DMS153 treated with DMSO at 0.1 percent for 48 hours (cell line): ENCODE results near the gene PACS2.

Experiments used
- DNase-seq: peaks from one replicate; lab custom pipeline; 2025; ENCODE audit not compliant: unreplicated experiment; lab: John Stamatoyannopoulos, UW

PACS2 gene

DNA sequence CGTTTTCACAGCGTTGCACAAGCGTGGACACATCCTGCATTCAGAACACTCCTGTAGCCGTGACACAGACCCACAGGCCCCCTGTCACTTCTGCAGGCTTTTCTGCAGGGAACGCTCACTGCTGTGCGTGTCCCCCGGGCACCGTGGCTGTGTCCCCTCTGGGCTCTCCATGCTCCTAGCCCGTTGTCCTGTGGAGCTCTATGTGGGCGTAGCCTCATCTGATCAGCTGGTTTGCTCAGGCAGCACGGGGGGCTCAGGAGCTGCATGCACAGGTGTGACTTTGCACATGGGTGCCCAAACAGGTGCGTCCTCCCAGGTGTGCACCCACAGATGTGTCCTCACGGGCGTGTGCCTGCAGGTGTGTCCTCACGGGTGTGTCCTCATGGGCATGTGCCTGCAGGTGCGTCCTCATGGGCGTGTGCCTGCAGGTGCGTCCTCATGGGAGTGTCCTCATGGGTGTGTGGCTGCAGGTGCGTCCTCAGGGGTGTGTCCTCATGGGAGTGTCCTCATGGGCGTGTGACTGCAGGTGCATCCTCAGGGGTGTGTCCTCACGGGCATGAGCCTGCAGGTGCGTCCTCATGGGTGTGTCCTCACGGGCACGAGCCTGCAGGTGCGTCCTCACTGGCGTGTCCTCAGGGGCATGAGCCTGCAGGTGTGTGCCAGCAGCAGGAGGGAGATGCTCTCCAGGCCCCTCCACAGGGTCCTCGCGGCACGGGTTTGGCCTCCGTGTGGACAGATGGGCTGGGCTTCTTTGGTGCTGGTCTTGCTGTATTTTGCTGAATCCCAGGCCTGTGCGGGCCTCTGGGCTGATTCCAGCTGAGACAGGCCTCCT, 122.6 kb downstream of the PACS2 start:
- no peak for DNase-seq

DNA sequence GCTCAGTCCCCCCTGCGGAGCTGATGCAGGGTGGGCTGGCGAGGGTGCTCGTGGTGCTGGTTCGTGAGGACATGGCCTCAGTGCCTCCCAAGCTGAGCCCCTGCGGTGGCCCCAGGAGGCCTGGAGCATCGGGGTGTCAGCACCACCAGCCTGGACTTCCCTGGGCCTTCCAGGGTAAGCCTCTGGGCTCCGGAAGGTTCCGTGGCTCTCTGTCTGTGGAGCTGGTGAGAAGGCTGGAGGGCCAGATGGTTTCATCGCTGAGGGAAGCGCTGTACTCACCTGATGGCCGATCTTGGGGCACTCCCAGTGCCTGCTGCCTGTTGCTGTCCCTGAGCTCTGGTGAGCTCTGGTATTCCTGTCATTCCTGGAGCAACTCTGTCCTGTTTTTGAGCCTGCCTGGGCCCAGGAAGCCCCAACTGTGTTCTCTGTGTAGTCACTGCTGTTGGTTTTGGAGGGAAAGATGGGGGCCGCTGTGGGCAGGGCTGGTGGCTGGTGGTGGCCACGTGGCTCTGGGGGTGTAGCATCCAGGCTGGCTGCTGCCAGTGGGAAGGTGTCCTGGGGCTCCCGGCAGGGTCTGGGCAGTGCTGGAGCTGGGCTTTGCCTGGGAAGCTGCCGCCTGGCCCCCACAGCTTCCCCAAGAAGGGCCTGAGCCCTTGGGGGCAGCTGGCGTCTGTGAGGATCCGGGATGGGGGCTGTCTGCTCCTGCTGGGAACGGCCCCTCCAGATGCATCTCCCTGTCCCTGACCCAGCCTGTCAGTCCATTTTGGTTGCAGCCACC, 123.4 kb downstream of the PACS2 start:
- no peak for DNase-seq

DNA sequence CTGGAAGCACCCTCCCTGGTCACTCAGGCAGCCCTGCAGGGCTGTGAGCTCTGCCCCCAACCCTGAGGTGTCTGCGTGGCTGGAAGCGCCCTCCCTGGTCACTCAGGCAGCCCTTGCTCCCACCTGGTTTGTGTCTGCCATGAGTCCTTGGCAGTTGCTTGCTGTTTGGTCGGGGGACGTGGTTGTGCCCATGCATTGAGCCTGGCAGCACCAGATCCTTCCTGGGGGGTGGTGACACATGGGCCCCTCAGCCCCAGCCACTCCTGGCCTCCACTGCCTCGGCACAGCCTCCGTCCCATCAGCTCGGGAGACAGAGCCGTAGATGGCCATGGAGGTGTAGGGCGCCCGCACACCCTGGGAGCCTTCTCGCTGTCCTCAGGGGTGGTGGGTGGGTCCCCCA, 124.6 kb downstream of the PACS2 start:
- no peak for DNase-seq

DNA sequence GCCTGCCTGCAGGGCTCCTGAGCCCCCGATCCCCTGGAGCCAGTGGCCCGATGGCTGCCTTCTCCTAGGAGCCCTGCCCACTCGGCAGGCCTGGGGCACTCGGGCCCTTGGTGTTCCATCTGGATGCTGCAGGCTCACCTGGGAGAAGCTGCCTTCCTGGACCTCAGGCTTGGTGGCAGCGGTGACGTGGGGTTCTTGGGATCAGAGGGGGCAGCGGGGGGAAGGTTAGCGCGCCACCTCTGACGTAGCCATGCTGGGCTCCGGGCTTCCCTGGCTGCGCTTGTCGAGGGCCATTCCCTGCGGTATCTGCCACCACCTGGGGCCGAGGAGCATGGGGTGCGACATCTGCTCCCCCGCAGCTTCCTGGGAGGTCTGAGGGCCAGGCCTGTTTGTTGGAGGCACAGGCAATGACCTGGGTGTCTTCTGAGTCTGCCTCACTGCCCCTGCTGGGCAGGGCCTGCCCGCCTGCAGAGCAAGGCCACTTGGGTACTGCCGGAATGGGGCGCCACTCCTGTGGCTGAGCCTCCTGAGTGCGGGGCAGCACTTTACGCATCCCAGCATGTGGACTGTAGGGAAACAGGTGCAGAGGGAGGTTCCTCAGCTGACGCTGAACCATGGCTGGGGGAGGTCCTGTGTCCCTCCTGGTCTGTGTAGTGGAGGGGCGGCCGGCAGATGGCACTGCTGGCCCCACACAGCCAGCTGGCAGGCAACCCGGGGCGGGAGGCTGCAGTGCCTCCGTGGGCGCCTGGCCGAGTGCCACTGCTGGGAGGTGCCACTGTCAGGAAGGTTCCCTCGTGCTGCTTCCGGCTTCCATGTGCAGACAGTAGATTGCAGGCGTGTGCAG, 125.4 kb downstream of the PACS2 start:
- no peak for DNase-seq

DNA sequence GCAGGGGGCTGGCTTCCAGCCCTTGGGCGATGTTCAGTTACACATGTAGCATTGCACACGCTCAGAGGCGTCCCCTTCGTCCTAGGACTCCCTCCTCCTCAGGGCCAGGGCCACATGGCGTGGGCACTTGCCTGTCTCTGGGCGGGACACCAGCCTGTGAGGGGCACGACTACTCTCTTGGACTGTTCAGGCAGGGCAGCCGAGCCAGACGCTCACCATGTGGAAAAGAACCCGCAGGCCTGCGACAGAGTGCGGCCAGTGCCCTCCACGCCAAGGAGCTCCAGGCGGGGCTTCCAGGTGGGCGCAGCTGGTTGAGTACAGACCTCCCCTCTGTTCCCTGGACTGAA, 126.0 kb downstream of the PACS2 start:
- no peak for DNase-seq

- DNase-seq: no peak
These were observed 126.4 kb downstream of the PACS2 start for GRCh38 chr14:105440992-105441391.

GRCh38 chr14:105442125-105442524, 127.6 kb downstream of the PACS2 start:
- DNase-seq: no peak

GRCh38 chr14:105442834-105443233, 128.3 kb downstream of the PACS2 start:
- no peak for DNase-seq

GRCh38 chr14:105444859-105445258, 130.3 kb downstream of the PACS2 start:
- no peak for DNase-seq

- no peak for DNase-seq
These were observed 130.7 kb downstream of the PACS2 start for GRCh38 chr14:105445290-105445689.

DNA sequence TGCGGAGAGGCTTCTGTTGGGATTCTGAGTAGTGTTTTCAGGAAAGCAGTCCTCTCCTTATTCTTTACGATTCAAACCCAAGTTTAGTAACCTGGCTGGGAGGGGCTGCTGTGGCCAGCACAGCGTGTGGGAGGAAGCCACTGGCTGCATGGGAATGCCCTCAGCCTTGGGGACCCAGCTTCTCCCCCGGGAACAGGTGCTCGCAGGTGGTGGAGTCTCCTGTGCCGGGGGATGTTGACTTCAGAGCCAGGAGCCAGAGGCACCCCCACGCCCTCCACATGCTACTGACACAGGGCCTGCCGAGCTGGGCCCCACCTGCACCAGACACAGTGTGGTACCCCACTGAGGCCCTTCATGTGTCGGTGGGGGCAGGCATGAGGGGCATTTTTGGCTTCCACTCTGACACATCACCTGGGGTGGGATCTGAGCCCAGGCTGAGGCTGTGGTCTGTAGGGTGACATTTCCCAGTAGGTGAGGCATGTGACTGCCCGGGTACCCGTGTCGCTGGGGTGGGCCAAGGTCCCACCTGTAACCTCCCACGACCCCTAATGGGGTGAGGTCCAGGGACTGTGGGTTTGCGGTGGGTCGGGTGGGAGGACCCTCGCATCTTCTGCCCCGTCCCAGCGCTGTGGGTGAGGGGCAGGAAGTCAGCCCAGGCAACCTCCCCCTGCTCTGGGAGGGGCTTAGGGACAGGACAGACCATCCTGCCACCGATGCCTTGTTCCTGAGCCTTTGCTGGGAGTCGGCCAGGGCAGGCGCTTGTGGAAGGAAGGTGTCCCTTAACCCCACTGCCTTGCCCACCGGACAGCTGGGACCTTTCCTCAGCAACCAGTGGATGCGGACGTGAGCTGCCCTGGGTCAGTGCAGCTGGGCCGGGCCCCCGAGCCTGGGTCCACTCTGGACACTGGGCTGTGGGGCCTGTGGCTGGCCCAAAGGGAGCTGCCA, 131.6 kb downstream of the PACS2 start:
- DNase-seq: no peak

DNA sequence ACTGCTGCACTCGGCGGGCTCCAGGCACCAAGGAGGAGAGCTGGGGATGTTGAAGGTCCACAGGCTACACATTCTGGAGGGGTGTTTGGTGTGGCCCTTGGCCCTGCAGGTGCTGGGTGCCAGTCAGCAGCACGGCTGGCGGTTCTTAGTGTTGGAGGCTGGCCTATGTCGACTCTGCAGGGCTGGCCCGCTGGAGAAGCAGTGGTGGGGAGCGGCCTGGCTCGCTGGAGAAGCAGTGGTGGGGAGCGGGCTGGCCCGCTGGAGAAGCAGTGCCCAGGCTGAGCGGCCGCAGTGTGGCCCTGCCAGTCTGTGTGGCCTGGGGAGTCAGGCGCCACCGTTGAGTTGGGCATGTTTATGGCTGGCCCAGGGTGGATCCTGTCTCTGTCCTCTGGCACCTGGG, 132.4 kb downstream of the PACS2 start:
- DNase-seq: no peak
